HepG2 (cell line): ENCODE measurements around the gene TRPC4. TPM values are rescaled to one million over a fixed set of nuclear protein-coding genes. Genes with fewer than 3 reads are reported as not detected.

Experiments used
- ATAC-seq: fragments of 200-7000 bp; cut with Tn5 transposase; 3 replicates; pipeline ENCODE4 v1.9.1; 2020; ENCODE audit warnings: mild to moderate bottlenecking, moderate library complexity
- BruUV-seq: library from RNA; stranded (reverse); fragments of 400-500 nt; replicated peaks from 2 replicates; lab custom pipeline; 2021; lab: Mats Ljungman, UMichigan
- CTCF ChIA-PET: fragments of 300-600 bp; formaldehyde crosslinking; extraction: SDS; loops from one replicate; lab custom pipeline; 2021; ENCODE audit warnings: low total read pairs, inconsistent platforms, low intra/inter-chr PET ratio; lab: Yijun Ruan, JAX
- POLR2A ChIA-PET: fragments of 350-600 bp; sonication (Branson Sonifier 250); formaldehyde crosslinking; loops from one replicate; lab custom pipeline; 2020; ENCODE audit warnings: antibody characterized with exemption, inconsistent platforms; lab: Yijun Ruan, JAX
- DNase-seq: peaks from one replicate; pipeline ENCODE4 v3.0.0-alpha.2; 2015; ENCODE audit warnings: low spot score
- FAIRE-seq: peaks from 3 replicates; lab custom pipeline; 2011; peaks lifted over from hg19 to GRCh38; lab: Jason Lieb, UNC
- H2AFZ ChIP-seq: one replicate; pipeline ENCODE4 v1.6.1; 2011; ENCODE audit warnings: low read length, inconsistent platforms
- H3K27ac ChIP-seq: fragments of 300-600 bp; 3 replicates; pipeline ENCODE4 v1.8.0; 2011; ENCODE audit warnings: mixed run types, mild to moderate bottlenecking, mixed read lengths, low read length, inconsistent platforms; ENCODE audit not compliant: insufficient read depth; ENCODE audit errors: extremely low read length
- H3K27me3 ChIP-seq, 2 experiments: fragments of 200-600 bp in 1 of 2; 2 replicates in 1 of 2; 3 replicates in 1 of 2; pipeline versions ENCODE4 v1.6.0 to v1.8.0; 2011; ENCODE audit warnings: low read length in 2 of 2, mild to moderate bottlenecking in 2 of 2, moderate library complexity in 2 of 2, inconsistent platforms in 1 of 2; ENCODE audit not compliant: insufficient read depth in 2 of 2, control insufficient read depth in 1 of 2
- H3K36me3 ChIP-seq, 2 experiments: fragments of 200-600 bp in 1 of 2; replicated peaks in 1 of 2; 2 replicates in 1 of 2; 3 replicates in 1 of 2; pipeline versions ENCODE4 v1.5.1 to v1.8.0; 2011; ENCODE audit warnings: low read length in 2 of 2, inconsistent platforms in 1 of 2; ENCODE audit not compliant: insufficient read depth in 2 of 2, control insufficient read depth in 1 of 2
- H3K4me1 ChIP-seq: 2 replicates; pipeline ENCODE4 v1.5.1; 2012; ENCODE audit warnings: low read length, inconsistent platforms; ENCODE audit not compliant: insufficient read depth
- H3K4me2 ChIP-seq: 2 replicates; pipeline ENCODE4 v1.6.0; 2011; ENCODE audit warnings: low read depth, low read length, inconsistent platforms
- H3K4me3 ChIP-seq, 3 experiments: fragments of 200-600 bp in 1 of 3; sonication (generic), shearing (Covaris generic) in 1 of 3; replicated peaks in 1 of 3; 2 replicates each; pipeline ENCODE4 v1.5.1; 2011 to 2016; ENCODE audit warnings: low read length in 3 of 3, inconsistent platforms in 2 of 3, low read depth in 2 of 3, mild to moderate bottlenecking in 2 of 3, control low read depth in 1 of 3, mixed read lengths in 1 of 3; ENCODE audit not compliant: insufficient read depth in 1 of 3
- H3K79me2 ChIP-seq: one replicate; pipeline ENCODE4 v1.6.1; 2011; ENCODE audit warnings: low read length, inconsistent platforms; ENCODE audit not compliant: insufficient read depth
- H3K9ac ChIP-seq: 2 replicates; pipeline ENCODE4 v1.6.0; 2011; ENCODE audit warnings: mild to moderate bottlenecking, low read depth, low read length, inconsistent platforms; ENCODE audit not compliant: insufficient read depth
- H3K9me3 ChIP-seq: 2 replicates; pipeline ENCODE4 v1.5.1; 2012; ENCODE audit warnings: mild to moderate bottlenecking, low read length
- H4K20me1 ChIP-seq: 2 replicates; pipeline ENCODE4 v1.6.0; 2011; ENCODE audit warnings: inconsistent platforms, mild to moderate bottlenecking, low read length, moderate library complexity; ENCODE audit not compliant: insufficient read depth
- ARNT ChIP-seq: fragments of 450-650 bp; IDR thresholded peaks from 2 replicates; pipeline ENCODE4 v1.6.1; 2017
- NCOR1 ChIP-seq: fragments of 200-600 bp; sonication (generic); IDR thresholded peaks from 2 replicates; pipeline ENCODE4 v1.7.0; 2017; ENCODE audit warnings: antibody characterized with exemption, low read length, borderline replicate concordance
- RFXANK ChIP-seq: IDR thresholded peaks from 2 replicates; pipeline ENCODE4 v1.6.1; 2016
- ZNF430 ChIP-seq: sonication (generic); formaldehyde crosslinking; IDR thresholded peaks from 2 replicates; pipeline ENCODE4 v1.9.0; 2021; ENCODE audit warnings: mild to moderate bottlenecking, missing genetic modification reagents
- WGBS: methylation state at CpG from one replicate; pipeline ENCODE4 v1.1.6; 2017; ENCODE audit warnings: low lambda C conversion rate; 5-methylcytosine and 5-hydroxymethylcytosine counted together
- in situ Hi-C: cut with HindIII; loops from 2 replicates; pipeline ENCODE4 v1.10.0; 2017; ENCODE audit warnings: low pct_unique_long_range_greater_than_20kb; ENCODE audit not compliant: extremely low pct_ligation_motif_present
- intact Hi-C: fragments of 100-400 bp; cut with micrococcal nuclease; formaldehyde crosslinking; loops from one replicate; pipeline ENCODE4 v1.10.0; 2022; ENCODE audit not compliant: unreplicated experiment
- polyA plus RNA-seq, 8 experiments: library from polyadenylated mRNA; depleted of rRNA in 3 of 8; stranded (reverse) in 7 of 8; unstranded in 1 of 8; fragments of >200 nt; fragmentation: Illumina TruSeq in 4 of 8; extraction: Trizol in 4 of 8; gene quantifications; 2 replicates each; pipeline versions ENCODE4 v1.2.1 to v1.2.3, GENCODE V29; 2011 to 2016; ENCODE audit warnings: low read depth in 4 of 8, missing spikeins in 1 of 8, mixed read lengths in 1 of 8; ENCODE audit not compliant: insufficient read depth in 1 of 8
- total RNA-seq, 5 experiments: library from RNA; depleted of rRNA; stranded (reverse); fragments of >200 nt; fragmentation: Illumina TruSeq; extraction: Trizol; gene quantifications; 2 replicates each; pipeline ENCODE4 v1.2.3, GENCODE V29; 2016; ENCODE audit warnings: low read depth in 1 of 5
- TF ChIP-seq, protein P1 (sequence below): sonication (generic); formaldehyde crosslinking; IDR thresholded peaks from 2 replicates; pipeline ENCODE4 v1.5.0; 2020; ENCODE audit warnings: mild to moderate bottlenecking, missing genetic modification reagents
- TF ChIP-seq, protein P2 (sequence below): sonication (generic); formaldehyde crosslinking; IDR thresholded peaks from 2 replicates; pipeline ENCODE4 v1.5.1; 2020; ENCODE audit warnings: missing genetic modification reagents, mild to moderate bottlenecking, borderline replicate concordance
- TF ChIP-seq, protein P3 (sequence below): sonication (generic); formaldehyde crosslinking; IDR thresholded peaks from 2 replicates; pipeline ENCODE4 v1.4.0; 2020; ENCODE audit warnings: missing genetic modification reagents
- TF ChIP-seq, protein P4 (sequence below): fragments of 450-650 bp; IDR thresholded peaks from 2 replicates; pipeline ENCODE4 v1.6.1; 2017

The TRPC4 gene
- total and polyA plus RNA-seq, 2 of the 13 experiments (the other 11 are each of a cell fraction or from before 2014, with no cell fraction given): not detected

GRCh38 chr13:37666036-37666435 is 203.5 kb downstream of the TRPC4 start (continued):
- TF ChIP-seq, protein P1, sequence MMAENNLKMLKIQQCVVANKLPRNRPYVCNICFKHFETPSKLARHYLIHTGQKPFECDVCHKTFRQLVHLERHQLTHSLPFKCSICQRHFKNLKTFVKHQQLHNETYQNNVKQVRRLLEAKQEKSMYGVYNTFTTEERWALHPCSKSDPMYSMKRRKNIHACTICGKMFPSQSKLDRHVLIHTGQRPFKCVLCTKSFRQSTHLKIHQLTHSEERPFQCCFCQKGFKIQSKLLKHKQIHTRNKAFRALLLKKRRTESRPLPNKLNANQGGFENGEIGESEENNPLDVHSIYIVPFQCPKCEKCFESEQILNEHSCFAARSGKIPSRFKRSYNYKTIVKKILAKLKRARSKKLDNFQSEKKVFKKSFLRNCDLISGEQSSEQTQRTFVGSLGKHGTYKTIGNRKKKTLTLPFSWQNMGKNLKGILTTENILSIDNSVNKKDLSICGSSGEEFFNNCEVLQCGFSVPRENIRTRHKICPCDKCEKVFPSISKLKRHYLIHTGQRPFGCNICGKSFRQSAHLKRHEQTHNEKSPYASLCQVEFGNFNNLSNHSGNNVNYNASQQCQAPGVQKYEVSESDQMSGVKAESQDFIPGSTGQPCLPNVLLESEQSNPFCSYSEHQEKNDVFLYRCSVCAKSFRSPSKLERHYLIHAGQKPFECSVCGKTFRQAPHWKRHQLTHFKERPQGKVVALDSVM: no peak
- TF ChIP-seq, all 625 proteins: peak for 0

- Histone ChIP-seq H3K4me2 (no peak overlapping the region), H3K9ac (no peak overlapping the region), H3K27ac (no peak overlapping the region), H3K9me3 (no peaks in the 10 kb centered on the region), H3K4me1 (no peaks in the 10 kb centered on the region), H3K4me3 (no peak overlapping the region), H2AFZ (no peak overlapping the region), H3K36me3 (no peaks in the 10 kb centered on the region), H4K20me1 (no peaks in the 10 kb centered on the region), H3K27me3 (no peaks in the 10 kb centered on the region), H3K79me2 (no peaks in the 10 kb centered on the region)
- BruUV-seq: no TSS peak
- intact Hi-C loops: no loop called here
- in situ Hi-C loops: no loop called here
- DNase-seq: no peak
- ChIA-PET POLR2A (no interaction called here), CTCF (no interaction called here)
- ATAC-seq: no peak
- 0% methylated on average over 2 of the region's 2 CpGs for WGBS
- no peak for FAIRE-seq
- TF ChIP-seq ARNT (no peak), ZNF430 (CRISPR knock-in tag) (no peak), NCOR1 (no peak), RFXANK (CRISPR knock-in tag) (no peak)
- TF ChIP-seq, protein P2, sequence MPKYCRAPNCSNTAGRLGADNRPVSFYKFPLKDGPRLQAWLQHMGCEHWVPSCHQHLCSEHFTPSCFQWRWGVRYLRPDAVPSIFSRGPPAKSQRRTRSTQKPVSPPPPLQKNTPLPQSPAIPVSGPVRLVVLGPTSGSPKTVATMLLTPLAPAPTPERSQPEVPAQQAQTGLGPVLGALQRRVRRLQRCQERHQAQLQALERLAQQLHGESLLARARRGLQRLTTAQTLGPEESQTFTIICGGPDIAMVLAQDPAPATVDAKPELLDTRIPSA: no peak
- TF ChIP-seq, protein P3, sequence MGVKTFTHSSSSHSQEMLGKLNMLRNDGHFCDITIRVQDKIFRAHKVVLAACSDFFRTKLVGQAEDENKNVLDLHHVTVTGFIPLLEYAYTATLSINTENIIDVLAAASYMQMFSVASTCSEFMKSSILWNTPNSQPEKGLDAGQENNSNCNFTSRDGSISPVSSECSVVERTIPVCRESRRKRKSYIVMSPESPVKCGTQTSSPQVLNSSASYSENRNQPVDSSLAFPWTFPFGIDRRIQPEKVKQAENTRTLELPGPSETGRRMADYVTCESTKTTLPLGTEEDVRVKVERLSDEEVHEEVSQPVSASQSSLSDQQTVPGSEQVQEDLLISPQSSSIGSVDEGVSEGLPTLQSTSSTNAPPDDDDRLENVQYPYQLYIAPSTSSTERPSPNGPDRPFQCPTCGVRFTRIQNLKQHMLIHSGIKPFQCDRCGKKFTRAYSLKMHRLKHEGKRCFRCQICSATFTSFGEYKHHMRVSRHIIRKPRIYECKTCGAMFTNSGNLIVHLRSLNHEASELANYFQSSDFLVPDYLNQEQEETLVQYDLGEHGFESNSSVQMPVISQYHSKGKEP (CRISPR knock-in tag): no peak
- TF ChIP-seq, protein P4, sequence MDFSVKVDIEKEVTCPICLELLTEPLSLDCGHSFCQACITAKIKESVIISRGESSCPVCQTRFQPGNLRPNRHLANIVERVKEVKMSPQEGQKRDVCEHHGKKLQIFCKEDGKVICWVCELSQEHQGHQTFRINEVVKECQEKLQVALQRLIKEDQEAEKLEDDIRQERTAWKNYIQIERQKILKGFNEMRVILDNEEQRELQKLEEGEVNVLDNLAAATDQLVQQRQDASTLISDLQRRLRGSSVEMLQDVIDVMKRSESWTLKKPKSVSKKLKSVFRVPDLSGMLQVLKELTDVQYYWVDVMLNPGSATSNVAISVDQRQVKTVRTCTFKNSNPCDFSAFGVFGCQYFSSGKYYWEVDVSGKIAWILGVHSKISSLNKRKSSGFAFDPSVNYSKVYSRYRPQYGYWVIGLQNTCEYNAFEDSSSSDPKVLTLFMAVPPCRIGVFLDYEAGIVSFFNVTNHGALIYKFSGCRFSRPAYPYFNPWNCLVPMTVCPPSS: no peak
These were observed 204.2 kb downstream of the TRPC4 start for GRCh38 chr13:37665420-37665819.
